Right renal cortex interstitium (tissue), 3 donors: Measurements from ENCODE around the gene GDAP2. TPM values are rescaled to one million over a fixed set of nuclear protein-coding genes. Genes with fewer than 3 reads are reported as not detected.

Experiments used
- DNase-seq, 3 donors: peaks; one replicate each; pipeline ENCODE4 v3.0.0-alpha.2; 2013; ENCODE audit warnings: low read depth in 3 of 3, low spot score in 2 of 3
- polyA plus RNA-seq, 3 donors: library from polyadenylated mRNA; unstranded; fragments of 120-200 nt; gene quantifications; one replicate each; pipeline ENCODE4 v1.2.1, GENCODE V29; 2013; ENCODE audit not compliant: insufficient read length in 3 of 3

GDAP2 gene
- polyA plus RNA-seq, 3 donors = 19.9 to 22.3 (median 21.0) TPM

GRCh38 chr1:117814856-117815797, 114.3 kb downstream of the GDAP2 start:
- DNase-seq = no peak

Other genes starting within 250 kb of the GDAP2 start
- 10 to 100 TPM; 31.8 to 37.4 (median 35.5) TPM for gene WDR3, start 118 bp upstream of the GDAP2 start, polyA plus RNA-seq